GM12873 (cell line): ENCODE measurements around the gene P3H1.

ENCODE experiments used
- CTCF ChIP-seq: IDR thresholded peaks from 2 replicates; pipeline ENCODE4 v1.5.1; 2012; ENCODE audit warnings: low read depth, mild to moderate bottlenecking, moderate library complexity, low read length, control low read depth; ENCODE audit not compliant: insufficient read depth; ENCODE audit errors: missing control alignments

The P3H1 gene

DNA sequence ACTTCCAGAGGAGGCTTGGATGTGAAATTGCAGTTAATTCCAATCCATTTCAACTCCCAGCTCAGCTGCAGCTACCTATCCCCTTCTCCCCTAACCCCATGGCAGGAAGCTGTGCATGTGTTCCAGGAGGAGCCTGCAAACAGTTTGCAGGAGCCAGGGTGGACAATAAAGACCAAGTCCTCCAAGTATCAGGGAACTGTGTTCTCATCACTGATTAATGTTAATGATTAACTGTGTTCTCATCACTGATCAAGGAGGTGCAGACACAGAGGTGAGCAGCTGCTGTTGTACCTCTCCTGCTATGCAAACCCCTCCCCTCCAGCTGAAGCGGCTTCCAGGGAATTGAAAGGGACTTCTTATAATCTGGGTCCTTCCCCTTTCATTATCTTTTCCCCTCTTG lies 46.0 kb downstream of the P3H1 start:
- TF ChIP-seq CTCF: no peak

GRCh38 chr1:42713293-42713692 lies 53.5 kb downstream of the P3H1 start:
- no peak for TF ChIP-seq CTCF

GRCh38 chr1:42703888-42704464 lies 62.9 kb downstream of the P3H1 start:
- no peak for TF ChIP-seq CTCF

- no peak for TF ChIP-seq CTCF
Measured at GRCh38 chr1:42700006-42700405, 66.8 kb downstream of the P3H1 start.

DNA sequence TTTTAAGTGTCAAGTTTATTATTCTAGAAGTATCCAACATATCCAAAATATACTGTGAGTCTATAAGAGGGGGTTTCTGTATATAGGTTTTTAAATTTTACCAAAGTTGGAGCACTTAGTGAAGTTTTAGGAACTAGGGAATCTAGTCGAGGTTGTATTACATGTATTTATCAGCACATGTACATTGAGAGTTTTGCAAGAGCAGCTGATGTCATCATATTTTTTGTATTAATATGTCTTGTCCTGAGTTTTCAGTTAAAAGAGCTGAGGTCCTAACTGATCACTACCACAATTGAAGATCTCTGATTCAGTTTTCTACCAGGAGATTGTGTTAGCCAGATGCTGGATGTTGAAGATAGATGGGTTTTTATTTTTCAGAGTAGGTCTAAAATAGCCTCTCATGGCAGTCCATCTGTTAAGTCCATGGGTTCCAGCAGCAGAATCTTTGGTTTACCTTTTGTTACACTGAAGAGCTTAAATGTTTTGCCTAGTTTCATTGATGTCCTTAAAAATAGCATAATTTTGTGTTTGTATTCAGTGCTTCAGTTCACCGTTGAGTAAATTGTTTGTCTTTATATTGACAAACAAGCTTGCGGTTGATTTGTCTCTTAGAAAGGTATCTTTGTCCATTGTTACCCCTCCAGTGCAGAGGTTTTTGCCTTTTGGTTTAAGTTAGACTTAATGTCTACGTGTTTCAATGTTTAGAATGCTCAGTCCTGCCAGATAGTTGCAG lies 68.6 kb downstream of the P3H1 start:
- no peak for TF ChIP-seq CTCF
